ENCODE measurements around the gene LRRC27.
"Not testable (repeated sequence)": the region's sequence is repeated elsewhere in the genome, so short reads cannot be mapped to it uniquely, and the experiment has no call there.

The LRRC27 gene

DNA sequence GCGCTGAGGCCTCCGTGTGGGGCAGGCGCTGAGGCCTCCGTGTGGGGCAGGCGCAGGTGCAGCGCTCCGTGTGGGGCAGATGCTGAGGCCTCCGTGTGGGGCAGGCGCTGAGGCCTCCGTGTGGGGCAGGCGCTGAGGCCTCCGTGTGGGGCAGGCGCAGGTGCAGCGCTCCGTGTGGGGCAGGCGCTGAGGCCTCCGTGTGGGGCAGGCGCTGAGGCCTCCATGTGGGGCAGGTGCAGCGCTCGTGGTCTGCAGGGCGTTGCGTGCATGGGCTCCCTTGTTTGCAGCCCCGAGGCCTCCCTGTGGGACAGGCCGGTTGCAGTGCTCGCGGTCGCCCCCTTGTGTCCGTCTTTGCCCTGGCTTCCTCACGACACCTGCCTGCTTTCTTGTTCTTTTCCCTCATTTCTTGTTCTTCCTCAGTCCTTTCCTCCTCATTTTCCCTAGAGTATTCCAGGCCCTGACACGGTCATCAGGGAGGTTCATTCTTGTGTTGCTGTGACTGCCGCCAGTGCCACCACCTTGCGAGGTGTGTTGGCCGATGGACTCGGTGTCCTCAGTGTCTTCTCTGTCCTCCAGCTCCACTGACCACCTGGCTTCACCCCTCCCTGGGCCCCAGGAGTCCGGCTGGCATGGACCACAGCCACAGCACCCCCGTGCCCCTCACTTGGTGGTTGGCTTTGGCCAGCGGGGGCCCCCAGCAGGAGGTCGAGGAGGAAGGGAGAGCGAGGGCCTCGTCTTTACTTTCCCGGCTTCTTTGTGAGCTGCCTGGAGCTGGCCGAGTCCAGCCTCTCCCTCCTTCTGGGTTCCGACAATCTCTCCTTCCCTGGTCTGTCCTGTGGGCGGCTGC is 20.7 kb downstream of the LRRC27 start:
- TF ChIP-seq, protein P1, sequence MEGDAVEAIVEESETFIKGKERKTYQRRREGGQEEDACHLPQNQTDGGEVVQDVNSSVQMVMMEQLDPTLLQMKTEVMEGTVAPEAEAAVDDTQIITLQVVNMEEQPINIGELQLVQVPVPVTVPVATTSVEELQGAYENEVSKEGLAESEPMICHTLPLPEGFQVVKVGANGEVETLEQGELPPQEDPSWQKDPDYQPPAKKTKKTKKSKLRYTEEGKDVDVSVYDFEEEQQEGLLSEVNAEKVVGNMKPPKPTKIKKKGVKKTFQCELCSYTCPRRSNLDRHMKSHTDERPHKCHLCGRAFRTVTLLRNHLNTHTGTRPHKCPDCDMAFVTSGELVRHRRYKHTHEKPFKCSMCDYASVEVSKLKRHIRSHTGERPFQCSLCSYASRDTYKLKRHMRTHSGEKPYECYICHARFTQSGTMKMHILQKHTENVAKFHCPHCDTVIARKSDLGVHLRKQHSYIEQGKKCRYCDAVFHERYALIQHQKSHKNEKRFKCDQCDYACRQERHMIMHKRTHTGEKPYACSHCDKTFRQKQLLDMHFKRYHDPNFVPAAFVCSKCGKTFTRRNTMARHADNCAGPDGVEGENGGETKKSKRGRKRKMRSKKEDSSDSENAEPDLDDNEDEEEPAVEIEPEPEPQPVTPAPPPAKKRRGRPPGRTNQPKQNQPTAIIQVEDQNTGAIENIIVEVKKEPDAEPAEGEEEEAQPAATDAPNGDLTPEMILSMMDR (IDR thresholded peaks at IDR 0.05; ENCODE audit: low read depth, low read length), result peak; percentile 82
- H3K4me3 ChIP-seq (replicated peaks in 1 of 2; ENCODE audit: low read depth in 2 of 2, low read length in 2 of 2), result not testable (repeated sequence)
- peak; percentile 68 to 74 for DNase-seq (ENCODE audit: low read depth in 2 of 2)

DNA sequence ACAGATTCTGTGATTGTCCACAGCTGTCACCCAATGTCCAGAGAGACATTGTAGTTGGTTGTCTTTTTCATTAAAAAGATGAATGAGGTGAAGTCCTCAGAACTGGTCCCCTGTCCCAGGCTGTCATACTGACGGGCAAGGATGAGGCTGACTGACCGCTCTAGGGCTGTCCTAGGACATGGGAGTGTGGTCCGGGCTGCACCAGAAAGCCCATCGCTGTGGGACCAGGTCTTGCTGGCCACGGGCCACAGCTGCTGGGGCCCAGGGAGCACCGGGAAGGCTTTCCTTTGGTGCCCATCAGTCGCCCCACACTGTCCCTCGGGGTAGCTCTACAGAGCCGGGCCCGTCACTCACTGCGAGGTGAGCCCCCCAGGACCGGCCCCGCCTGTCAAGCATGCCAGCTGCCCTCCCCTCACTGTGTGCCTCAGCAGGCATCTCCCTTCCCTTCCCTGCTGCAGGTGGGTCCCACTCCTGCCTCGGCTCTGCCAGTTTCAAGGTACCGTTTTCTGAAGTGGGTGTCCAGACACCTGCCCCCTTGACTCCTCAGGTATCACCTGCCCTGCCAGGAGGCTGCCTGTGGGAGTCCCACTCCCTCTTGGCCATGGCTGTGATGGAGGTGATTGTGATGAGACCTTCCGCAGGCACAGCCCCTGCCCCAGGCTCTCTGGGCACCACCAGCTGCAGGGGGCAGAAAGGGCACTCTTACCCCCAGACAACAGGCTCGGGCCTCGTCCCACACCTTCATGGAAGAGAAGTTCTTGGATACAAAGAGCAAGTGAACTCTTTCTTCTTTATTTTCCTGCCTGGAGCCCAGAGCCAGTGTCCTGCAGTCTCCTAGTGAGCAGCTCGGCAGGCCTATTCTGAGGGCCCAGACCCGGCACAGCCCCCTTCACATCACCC is 21.7 kb downstream of the LRRC27 start:
- no peak for DNase-seq (ENCODE audit: low read depth in 2 of 2)
- no peak overlapping the region for H3K4me3 ChIP-seq (replicated peaks in 1 of 2; ENCODE audit: low read depth in 2 of 2, low read length in 2 of 2)
- TF ChIP-seq, protein P1 (IDR thresholded peaks at IDR 0.05; ENCODE audit: low read depth, low read length), result no peak

DNA sequence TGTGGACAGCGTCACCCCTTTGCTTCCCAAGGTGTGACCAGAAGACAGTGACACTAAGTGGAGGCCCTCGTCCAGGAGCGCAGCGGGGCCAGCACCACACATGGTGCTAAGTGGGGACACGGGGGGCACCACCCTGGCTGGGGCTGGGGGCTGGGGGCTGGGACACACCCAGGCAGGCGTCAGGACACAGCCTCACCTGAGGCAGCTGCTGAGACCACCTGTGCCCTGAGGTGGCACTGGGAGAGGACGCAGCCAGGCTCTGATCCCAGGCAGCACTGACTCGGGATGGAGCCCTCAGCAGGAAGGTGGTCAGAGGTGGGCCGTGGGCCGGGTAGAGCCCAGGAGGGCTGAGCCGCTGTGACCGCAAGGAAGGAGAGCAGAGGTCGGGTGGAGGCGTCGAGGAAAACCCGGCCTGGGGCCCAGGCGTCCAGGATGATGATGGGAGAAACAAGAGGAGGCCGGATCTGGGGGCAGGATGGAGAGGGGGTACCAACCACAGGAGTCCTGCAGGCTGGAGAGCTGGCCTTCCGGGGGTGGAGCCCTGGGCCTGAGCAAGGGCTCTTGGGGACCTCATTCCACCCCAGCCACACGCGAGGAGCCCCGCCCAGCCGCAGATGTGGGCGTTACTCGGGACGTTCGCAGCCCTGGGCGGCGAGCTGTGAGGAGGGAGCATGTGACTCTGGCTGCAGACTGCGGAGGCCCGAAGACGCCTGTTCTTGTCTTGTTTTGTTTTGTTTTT is 22.5 kb downstream of the LRRC27 start:
- no peak overlapping the region for H3K4me3 ChIP-seq (replicated peaks in 1 of 2; ENCODE audit: low read depth in 2 of 2, low read length in 2 of 2)
- TF ChIP-seq, protein P1 (IDR thresholded peaks at IDR 0.05; ENCODE audit: low read depth, low read length), result no peak
- DNase-seq (ENCODE audit: low read depth in 2 of 2), result no peak

DNA sequence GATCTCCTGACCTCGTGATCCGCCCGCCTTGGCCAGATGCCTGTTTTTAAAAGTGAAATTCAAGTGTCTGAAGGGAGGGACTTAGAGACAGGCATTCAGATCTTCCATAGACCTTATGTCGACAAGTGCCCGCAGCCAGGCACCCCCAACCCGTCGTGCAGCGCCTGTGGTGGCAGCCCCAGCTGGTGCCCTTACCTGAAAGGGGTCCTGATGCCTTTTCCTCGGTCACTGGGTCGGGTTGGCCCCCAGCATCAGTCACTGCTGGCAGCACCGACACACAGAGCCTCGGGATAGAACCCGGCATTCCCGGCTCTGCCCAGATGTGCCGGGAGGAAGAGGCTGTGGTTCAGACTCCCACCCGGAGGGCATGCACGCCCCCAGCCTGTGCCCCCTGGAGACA is 23.3 kb downstream of the LRRC27 start:
- no peak for DNase-seq (ENCODE audit: low read depth in 2 of 2)
- TF ChIP-seq, protein P1 (IDR thresholded peaks at IDR 0.05; ENCODE audit: low read depth, low read length), result no peak
- no peak overlapping the region for H3K4me3 ChIP-seq (replicated peaks in 1 of 2; ENCODE audit: low read depth in 2 of 2, low read length in 2 of 2)

DNA sequence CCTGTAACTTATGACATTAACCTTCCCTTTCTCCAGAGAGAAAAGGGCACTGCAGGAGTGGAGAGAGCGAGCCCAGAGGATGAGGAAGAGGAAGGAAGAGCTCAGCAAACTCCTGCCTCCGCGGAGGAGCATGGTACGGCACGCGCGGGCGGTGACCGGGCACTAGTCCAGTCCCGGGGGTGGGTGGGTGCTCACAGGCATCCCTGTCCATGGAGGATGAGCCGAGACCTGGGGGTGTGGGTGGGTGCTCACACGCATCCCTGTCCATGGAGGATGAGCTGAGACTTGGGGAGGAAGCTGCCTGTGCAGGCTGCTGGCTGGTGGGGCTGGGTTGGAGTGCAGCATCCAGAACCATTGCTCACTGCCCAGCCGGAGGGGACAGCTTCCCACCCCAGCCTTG is 23.8 kb downstream of the LRRC27 start:
- DNase-seq (ENCODE audit: low read depth in 2 of 2), result no peak
- TF ChIP-seq, protein P1 (IDR thresholded peaks at IDR 0.05; ENCODE audit: low read depth, low read length), result no peak

DNA sequence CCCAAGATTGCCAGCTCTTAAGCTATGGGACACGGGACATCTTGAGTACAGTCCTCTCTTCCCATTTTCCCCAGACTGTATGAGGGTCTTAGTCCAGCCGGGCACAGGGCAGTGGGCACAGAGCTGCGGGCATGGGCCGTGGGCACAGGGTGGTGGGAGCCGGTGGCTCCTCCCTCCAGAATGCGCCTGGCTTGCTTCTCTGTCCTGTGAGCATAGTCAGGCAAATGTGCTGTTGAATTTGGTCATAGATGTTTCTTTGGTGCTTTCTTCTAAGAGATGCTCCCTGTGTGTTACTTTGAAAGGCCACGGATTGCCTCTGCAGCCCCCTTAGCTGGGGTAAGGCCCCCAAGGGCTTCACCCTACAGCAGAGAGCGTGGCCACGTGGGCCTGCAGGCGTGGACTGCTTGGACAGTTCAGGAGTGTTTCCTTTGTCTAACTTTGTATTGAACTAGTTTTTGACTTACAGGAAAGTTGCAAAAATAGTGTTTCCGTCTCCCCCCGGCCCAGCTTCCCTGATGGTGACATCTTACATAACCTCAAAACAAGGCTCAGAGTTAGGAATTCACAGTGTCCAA is 24.7 kb downstream of the LRRC27 start:
- TF ChIP-seq, protein P1 (IDR thresholded peaks at IDR 0.05; ENCODE audit: low read depth, low read length), result no peak
- no peak for DNase-seq (ENCODE audit: low read depth in 2 of 2)
- H3K4me3 ChIP-seq (replicated peaks in 1 of 2; ENCODE audit: low read depth in 2 of 2, low read length in 2 of 2), result no peak overlapping the region

More for the DNA sequence above, 23.8 kb downstream of the LRRC27 start:
- no peak overlapping the region for H3K4me3 ChIP-seq (replicated peaks in 1 of 2; ENCODE audit: low read depth in 2 of 2, low read length in 2 of 2)
